Activated gamma-delta T cell treated with anti-CD3 and anti-CD28 coated beads, Interleukin-2, amount 50 U/mL, for 16 hours (primary cell): ENCODE data around the gene SLC29A3.
"Not testable (repeated sequence)": the region's sequence is repeated elsewhere in the genome, so short reads cannot be mapped to it uniquely, and the experiment has no call there.

Experiments
- DNase-seq: peaks from one replicate; pipeline ENCODE4 v3.0.0-alpha.2; 2020; ENCODE audit warnings: low read depth

SLC29A3 gene

GRCh38 chr10:71283876-71284275 is 35.2 kb upstream of the SLC29A3 start:
- no peak for DNase-seq

DNA sequence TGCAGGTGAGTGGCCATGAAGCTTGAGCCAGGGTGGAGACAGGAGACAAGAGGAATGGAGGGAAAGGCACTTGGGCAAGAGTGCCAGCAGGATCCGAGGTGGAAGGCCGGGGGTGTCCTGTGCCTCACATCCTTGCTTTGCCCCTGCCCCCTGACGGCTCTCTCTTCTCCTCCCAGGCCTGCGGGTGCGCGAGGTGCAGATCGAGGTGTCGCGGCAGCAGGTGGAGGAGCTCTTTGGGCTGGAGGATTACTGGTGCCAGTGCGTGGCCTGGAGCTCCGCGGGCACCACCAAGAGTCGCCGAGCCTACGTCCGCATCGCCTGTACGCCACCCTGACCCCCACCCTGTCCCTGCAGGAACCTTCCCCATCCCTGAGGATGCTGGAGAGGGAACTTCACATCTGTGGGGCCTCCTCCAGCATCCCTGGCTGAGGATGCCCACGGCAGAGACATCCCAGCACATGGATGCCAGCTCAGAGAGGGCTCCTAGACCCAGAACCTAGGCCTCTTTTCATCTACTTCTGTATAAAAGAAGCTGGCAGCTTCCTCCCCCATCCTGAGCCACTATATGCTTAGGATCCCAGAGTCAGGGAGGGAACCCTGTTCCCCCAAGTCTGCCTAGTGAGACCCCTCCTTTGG is 34.4 kb upstream of the SLC29A3 start:
- no peak for DNase-seq

DNA sequence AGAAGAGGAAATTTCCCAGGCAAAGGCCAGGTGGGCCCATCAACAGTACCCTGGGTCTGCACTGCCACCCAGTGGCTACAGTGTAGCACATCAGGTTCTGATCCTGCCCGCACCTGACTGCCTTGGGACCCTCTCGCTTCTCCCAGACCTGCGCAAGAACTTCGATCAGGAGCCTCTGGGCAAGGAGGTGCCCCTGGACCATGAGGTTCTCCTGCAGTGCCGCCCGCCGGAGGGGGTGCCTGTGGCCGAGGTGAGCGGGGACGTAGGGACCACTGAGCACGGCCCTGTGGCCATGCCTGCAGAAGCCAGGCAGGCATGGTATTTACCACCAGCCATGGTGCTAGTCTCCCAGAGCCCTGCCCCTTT is 33.9 kb upstream of the SLC29A3 start:
- DNase-seq = no peak

DNA sequence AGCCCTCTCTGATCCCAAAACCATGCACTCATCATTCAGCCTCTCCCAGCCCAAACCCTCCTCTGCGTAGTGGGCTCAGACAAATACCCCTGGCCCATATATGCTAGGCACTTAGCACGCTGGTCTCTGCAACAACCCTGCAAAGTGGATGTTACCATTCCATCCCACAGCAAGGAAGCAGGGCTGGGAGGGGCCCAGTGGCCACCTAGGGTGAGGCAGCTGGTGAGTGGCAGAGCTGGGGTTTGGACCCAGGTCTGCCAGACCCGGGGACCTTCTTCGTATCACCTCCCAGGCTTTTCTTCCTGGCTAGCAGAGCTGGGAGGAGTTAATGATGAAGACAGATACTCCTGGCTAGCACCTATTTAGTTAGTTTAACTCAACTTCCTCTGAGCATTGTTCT is 33.1 kb upstream of the SLC29A3 start:
- DNase-seq = no peak

- no peak for DNase-seq
Observed at GRCh38 chr10:71286521-71287294, 32.4 kb upstream of the SLC29A3 start.

DNA sequence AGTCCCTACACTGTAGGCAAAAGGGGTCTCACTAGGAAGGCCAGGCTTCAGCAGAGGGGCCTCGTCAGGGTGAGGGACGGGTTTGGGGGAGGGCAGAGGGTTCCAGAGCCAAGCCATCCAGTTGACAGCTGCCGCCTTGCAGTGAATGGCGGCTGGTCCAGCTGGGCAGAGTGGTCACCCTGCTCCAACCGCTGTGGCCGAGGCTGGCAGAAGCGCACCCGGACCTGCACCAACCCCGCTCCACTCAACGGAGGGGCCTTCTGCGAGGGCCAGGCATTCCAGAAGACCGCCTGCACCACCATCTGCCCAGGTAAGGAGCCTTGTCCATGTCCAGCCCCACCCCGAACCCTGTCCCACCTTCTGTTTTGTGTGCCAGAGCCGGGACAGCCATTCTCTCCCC is 31.6 kb upstream of the SLC29A3 start:
- no peak for DNase-seq

DNA sequence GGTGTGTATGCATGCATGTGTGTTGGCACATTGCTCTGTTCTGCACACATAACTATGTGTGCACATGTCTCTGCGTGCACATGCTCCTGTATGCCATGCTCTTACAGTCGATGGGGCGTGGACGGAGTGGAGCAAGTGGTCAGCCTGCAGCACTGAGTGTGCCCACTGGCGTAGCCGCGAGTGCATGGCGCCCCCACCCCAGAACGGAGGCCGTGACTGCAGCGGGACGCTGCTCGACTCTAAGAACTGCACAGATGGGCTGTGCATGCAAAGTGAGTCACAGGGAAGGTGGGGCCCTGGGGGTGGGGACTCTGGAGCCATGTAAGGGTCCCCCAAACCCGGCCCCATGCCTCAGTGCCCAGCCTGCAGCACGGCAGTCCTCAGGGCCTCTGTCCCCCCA is 30.6 kb upstream of the SLC29A3 start:
- no peak for DNase-seq

GRCh38 chr10:71289421-71290130 is 29.5 kb upstream of the SLC29A3 start:
- DNase-seq = no peak

DNA sequence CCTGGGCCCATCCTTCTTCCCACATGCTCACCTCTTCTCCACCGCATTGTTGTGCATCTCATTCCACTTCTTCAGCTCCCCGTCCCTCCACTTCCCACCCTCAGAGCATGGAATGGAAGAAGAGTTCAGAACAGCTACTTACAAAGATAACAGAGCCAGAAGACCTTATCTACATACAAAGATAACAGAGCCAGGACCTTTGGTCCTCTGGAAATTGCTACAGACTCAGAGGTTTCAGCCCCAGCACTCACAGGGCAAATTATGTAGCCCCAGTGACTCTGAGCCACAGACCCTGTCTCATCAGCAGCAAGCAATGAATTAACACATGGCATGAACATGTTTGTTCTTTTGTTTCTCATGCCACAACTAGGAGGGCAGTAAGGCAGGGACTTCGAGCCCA is 28.7 kb upstream of the SLC29A3 start:
- DNase-seq = no peak

DNA sequence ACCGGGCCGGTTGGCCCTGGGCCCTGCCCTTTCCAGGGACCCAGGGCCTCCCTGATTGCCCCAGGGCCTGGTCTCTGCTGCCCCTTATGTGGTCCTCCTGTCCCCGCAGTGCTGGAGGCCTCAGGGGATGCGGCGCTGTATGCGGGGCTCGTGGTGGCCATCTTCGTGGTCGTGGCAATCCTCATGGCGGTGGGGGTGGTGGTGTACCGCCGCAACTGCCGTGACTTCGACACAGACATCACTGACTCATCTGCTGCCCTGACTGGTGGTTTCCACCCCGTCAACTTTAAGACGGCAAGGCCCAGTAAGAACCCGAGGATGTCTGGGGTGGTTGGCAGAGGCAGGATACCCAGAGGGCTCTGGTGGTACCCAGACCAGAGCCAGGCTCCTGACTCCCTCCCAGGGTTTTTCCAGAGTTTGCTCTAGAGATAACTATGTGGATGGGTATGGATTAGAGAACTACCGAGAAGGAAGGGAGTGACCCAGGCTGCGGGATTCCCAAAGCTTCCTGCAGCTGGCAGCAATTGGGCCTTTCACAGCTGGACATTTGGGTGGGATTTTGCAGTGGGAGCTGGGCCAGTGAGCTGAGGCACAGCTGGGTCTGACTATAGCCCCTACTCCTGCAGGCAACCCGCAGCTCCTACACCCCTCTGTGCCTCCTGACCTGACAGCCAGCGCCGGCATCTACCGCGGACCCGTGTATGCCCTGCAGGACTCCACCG is 28.1 kb upstream of the SLC29A3 start:
- DNase-seq = no peak

DNA sequence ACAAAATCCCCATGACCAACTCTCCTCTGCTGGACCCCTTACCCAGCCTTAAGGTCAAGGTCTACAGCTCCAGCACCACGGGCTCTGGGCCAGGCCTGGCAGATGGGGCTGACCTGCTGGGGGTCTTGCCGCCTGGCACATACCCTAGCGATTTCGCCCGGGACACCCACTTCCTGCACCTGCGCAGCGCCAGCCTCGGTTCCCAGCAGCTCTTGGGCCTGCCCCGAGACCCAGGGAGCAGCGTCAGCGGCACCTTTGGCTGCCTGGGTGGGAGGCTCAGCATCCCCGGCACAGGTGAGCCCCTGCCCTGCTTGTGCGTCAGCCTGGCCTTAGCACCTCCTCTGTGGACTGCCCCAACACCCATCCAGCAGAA is 27.5 kb upstream of the SLC29A3 start:
- no peak for DNase-seq

DNA sequence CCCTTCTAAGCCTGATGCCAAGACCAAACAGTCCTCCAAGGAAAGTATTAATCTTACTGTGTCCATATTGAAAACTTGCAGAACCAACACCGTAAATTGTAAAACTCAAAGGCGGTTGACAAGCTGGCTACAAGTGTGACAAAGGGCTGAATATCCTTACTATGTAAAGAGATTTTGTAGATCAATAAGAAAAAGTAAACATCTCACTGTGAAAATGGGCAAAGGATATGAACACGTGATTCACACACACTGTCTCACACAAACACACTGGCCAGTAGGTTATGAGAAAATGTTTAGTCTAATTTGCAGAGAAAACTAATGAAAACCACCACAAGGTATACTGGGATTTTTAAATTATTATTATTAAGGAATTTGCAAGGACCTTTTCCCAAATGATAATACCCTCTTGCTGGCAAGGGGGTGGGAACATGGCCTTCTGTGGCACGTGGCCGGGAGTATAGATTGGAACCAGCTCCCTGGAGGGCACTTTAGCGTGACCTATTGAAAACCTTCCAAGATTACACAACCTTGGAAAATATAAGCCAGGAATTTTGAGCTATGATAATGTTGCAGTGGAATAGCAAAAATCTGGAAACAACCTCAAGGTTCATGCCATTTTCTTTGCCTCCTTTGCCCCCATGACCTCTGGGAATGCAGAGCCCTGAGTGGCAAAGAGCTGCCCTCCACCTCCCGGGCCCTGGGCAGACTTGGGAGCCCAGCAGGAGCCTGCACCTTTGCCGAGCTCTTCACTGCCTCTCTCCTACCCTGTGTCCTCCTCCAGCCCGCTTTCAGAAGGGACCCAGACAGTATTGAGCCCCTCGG is 26.2 kb upstream of the SLC29A3 start:
- DNase-seq = no peak

DNA sequence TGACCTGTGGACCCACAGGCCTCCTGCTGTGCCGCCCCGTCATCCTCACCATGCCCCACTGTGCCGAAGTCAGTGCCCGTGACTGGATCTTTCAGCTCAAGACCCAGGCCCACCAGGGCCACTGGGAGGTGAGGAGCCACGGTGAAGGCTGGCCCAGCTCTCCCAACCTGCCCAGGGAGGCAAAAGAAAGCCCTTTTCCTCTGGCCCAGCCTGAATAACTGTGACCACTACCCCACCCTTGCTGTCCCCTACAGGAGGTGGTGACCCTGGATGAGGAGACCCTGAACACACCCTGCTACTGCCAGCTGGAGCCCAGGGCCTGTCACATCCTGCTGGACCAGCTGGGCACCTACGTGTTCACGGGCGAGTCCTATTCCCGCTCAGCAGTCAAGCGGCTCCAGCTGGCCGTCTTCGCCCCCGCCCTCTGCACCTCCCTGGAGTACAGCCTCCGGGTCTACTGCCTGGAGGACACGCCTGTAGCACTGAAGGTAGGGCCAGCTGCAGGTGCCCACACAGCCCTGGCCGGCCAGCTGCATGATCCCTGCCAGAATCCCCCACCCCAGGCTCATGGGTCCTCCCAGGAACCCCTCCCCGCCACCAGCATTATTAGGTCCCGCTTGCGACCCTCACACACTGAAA is 25.5 kb upstream of the SLC29A3 start:
- no peak for DNase-seq

DNA sequence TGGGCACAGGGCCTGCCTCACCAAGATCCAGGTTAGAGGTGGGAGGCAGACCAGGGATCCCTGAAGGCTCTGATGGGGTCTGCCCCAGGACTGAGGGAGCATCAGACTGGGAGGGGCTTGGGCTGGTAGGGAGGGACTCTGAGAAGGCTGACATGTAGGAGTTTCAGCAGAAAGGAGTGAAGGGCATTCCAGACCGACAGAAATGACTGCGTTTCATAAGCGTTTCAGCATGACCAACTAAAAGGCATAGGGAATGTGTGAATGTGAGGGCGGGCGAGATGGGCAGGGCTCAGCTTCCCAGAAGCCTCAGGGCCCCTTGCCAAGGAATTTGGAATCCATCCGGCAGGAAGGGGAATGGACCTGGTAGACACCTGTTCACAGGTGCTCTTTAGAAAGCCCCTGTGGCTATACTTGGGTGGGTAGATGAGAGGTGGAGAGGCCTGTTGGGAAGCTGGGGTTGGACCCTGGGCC is 24.9 kb upstream of the SLC29A3 start:
- no peak for DNase-seq

GRCh38 chr10:71294856-71295255 is 24.2 kb upstream of the SLC29A3 start:
- no peak for DNase-seq

DNA sequence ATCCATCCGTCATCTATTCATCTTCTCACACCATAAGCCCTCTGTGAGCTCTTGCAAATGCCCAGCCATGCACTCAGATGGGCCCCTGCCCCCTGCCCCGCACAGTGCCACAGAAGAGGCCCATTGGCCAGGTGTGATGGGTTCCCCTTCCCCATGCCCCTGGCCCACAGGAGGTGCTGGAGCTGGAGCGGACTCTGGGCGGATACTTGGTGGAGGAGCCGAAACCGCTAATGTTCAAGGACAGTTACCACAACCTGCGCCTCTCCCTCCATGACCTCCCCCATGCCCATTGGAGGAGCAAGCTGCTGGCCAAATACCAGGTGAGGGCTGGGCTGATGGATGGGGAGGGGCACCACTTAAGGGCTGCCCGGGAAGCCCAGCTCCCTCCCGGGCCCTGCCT is 23.4 kb upstream of the SLC29A3 start:
- DNase-seq = no peak

DNA sequence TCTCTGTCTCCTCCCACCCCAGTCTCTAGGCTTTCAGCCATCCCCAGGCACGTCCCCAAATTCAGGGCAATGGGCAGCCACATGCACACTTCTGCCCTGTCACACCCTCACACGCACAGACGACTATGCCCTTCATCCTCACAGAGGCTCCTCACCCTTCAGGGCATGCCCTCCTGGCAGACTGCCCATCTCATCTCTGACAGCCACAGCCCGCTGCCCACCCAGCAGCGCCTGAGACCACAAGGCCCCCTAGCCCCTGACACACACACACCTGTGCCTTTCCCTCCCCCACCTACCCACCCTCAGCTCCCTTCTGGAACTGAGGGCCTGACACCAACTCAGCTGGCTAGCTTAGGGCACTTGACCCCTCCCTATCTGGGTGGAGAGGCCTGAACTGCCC is 23.0 kb upstream of the SLC29A3 start:
- no peak for DNase-seq

DNA sequence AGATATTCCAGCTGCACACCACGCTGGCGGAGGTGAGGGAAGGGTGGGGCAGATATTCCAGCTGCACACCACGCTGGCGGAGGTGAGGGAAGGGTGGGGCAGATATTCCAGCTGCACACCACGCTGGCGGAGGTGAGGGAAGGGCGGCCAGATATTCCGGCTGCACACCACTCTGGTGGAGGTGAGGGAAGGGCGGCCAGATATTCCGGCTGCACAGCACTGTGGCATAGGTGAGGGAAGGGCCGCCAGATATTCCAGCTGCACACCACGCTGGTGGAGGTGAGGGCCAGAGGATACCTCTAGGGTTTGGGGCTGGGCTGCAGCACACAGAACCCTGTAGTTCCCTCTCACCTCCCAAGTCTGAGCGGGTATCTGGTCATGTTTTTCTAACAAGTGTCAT is 22.2 kb upstream of the SLC29A3 start:
- DNase-seq = not testable (repeated sequence)

- no peak for DNase-seq
Observed at GRCh38 chr10:71297343-71297742, 21.7 kb upstream of the SLC29A3 start.

DNA sequence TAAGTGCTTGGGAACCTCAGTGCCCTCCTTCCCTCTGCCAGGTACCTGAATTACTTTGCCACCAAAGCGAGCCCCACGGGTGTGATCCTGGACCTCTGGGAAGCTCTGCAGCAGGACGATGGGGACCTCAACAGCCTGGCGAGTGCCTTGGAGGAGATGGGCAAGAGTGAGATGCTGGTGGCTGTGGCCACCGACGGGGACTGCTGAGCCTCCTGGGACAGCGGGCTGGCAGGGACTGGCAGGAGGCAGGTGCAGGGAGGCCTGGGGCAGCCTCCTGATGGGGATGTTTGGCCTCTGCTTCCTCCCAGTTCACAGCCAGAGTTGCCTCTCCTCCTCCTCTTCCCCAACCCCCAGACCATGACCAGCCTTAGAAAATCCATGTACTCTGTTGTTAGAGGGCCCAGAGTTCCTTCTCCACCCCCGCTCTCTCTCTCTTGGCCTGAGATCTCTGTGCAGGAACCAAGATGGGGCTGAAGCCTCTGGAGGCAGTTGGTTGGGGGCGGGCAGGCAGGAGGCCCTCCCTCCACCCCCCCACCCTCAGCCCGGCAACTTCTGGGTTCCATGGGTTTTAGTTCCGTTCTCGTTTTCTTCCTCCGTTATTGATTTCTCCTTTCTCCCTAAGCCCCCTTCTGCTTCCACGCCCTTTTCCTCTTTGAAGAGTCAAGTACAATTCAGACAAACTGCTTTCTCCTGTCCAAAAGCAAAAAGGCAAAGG is 19.8 kb upstream of the SLC29A3 start:
- DNase-seq = no peak
